ENCODE results near the gene CCDC192. TPM values are rescaled to one million over a fixed set of nuclear protein-coding genes. Genes with fewer than 3 reads are reported as not detected.

Gene CCDC192
- total RNA-seq, 1 donor from 2014 or later = not detected

DNA sequence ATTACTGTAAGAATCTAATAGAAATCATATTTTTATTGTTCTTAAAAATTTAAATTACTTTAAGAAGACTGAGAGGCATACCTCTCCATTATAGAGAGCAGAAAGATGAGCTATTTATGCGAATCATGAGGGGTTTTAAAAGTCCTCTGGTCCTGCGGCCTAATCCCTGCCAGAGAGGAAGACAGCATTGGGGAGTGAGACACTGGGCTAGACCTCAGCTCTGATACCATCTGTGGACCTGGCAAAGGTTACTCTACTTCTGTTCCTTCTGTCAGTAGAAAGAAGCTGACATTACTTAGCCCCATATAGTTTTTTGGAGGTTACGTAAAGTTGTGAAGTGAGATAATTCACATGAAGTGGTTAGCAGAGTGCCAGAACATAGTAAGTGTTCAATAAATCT is 103.6 kb downstream of the CCDC192 start:
- Mint-ChIP-seq H3K36me3 (ENCODE audit: low read depth) (no peaks in the 10 kb centered on the region), H3K27me3 (ENCODE audit: low read depth) (peaks cover 9% of the 10 kb centered on the region), H3K4me1 (ENCODE audit: low read depth) (peaks cover 4% of the 10 kb centered on the region), H3K27ac (no peak overlapping the region), H3K4me3 (ENCODE audit: low read depth) (no peak overlapping the region), H3K9me3 (no peaks in the 10 kb centered on the region)
- intact Hi-C loops (cut with micrococcal nuclease) = no loop called here
- DNase-seq (ENCODE audit: low spot score) = no peak

DNA sequence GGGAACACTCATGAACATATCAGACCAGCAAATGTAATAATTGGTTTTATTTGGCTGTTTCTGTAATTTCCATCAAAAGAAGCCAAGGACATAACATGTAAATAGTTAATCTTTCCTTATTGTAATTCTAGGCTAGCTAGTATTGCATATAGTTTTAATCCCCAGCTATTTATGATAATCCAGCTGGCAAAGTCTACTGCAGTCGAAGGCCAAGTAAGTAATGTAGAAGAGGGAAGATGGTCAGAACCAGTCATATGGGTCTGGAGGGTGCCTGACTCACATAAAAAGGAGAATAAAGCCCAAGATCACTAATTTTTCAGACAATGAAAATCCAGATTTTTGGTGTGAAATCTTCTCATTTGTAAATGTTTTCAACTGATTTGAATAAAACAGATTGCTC is 106.3 kb downstream of the CCDC192 start:
- Mint-ChIP-seq H3K4me1 (ENCODE audit: low read depth) (peaks cover 4% of the 10 kb centered on the region), H3K36me3 (ENCODE audit: low read depth) (no peaks in the 10 kb centered on the region), H3K27ac (no peak overlapping the region), H3K9me3 (no peaks in the 10 kb centered on the region), H3K27me3 (ENCODE audit: low read depth) (peaks cover 11% of the 10 kb centered on the region), H3K4me3 (ENCODE audit: low read depth) (no peak overlapping the region)
- no peak for DNase-seq (ENCODE audit: low spot score)
- intact Hi-C loops (cut with micrococcal nuclease) = no loop called here

DNA sequence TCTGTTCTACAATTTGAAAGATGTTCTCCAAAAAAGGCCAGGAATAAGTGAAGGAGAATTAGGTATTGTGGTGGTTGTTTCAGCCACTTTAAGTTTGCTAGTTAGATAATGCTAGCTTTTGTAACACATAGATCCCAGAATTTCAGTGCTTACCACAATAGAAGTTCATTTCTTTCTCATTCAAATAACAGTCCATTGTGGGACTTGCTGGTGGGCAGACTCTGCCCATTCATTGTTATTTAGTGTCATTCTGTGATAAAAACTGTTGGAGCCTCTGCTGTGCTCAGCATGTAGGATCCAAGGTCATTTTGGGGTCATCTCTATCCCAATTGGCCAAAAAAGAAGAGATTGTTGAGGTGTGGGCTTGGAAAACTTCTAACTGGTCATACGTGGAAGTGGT is 106.8 kb downstream of the CCDC192 start:
- Mint-ChIP-seq H3K9me3 (no peaks in the 10 kb centered on the region), H3K4me3 (ENCODE audit: low read depth) (no peak overlapping the region), H3K27ac (no peak overlapping the region), H3K27me3 (ENCODE audit: low read depth) (peaks cover 13% of the 10 kb centered on the region), H3K36me3 (ENCODE audit: low read depth) (no peaks in the 10 kb centered on the region), H3K4me1 (ENCODE audit: low read depth) (peaks cover 4% of the 10 kb centered on the region)
- no peak for DNase-seq (ENCODE audit: low spot score)
- intact Hi-C loops (cut with micrococcal nuclease) = no loop called here

DNA sequence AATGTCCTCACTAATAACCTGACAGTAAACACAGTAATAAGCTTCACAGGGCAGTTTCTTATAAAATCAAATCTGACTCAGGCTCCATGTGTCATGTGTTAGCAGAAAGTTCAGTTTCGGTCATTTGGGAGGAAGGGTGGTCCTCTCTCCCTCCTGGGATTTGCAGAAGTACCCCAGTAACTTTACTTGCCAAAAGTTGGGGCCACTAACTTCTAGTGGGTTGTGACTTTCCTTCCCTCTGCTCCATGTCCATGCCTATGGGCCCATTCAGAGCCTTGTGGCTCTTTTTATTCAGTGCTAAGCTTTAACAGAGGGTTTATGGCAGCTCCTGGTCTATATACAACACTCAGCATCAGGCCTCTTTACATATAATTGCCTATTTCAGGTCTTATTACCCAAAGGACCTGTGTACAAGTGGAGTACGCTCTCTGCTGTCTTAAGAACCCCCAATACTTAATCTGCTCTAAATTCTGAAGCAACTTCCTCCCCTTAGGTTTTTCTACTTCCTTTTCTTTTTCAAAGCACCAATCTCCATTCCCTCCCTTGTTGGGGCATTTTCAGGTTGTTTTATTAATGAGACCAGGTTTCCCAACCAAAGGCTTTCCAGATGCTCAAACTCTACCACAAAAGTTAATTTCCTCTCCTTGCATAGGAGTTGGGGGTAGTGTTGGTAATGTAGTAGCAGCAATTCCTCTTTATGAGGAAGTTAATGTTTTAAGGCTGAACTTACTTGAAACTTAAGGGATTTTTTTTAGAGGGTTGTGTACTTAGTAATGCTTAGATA is 107.7 kb downstream of the CCDC192 start:
- Mint-ChIP-seq H3K4me3 (ENCODE audit: low read depth) (no peak overlapping the region), H3K4me1 (ENCODE audit: low read depth) (no peaks in the 10 kb centered on the region), H3K9me3 (no peaks in the 10 kb centered on the region), H3K36me3 (ENCODE audit: low read depth) (no peaks in the 10 kb centered on the region), H3K27ac (no peak overlapping the region), H3K27me3 (ENCODE audit: low read depth) (peaks cover 16% of the 10 kb centered on the region)
- intact Hi-C loops (cut with micrococcal nuclease) = no loop called here
- DNase-seq (ENCODE audit: low spot score) = no peak

DNA sequence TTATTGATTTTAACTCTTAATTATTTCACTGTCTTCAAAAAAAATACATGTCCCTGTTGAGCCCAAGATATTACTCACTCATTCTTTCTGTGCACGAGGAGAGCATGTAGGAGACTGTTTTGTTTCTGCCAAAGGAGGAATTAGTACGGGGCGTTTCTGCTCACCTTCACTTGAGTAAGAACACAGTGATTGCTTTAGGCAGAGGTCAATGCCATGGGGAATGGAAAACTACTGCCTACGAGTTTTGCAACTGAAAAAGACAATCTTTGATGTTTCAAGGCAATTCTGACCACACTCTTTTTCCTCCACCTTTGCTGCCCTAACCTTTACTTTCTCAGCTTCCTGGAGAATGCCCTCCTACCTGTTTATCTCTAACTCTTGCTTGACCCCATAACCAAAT is 109.4 kb downstream of the CCDC192 start:
- Mint-ChIP-seq H3K27me3 (ENCODE audit: low read depth) (peaks cover 19% of the 10 kb centered on the region), H3K36me3 (ENCODE audit: low read depth) (no peaks in the 10 kb centered on the region), H3K27ac (no peak overlapping the region), H3K4me3 (ENCODE audit: low read depth) (no peak overlapping the region), H3K9me3 (no peaks in the 10 kb centered on the region), H3K4me1 (ENCODE audit: low read depth) (no peaks in the 10 kb centered on the region)
- no peak for DNase-seq (ENCODE audit: low spot score)
- intact Hi-C loops (cut with micrococcal nuclease) = no loop called here

DNA sequence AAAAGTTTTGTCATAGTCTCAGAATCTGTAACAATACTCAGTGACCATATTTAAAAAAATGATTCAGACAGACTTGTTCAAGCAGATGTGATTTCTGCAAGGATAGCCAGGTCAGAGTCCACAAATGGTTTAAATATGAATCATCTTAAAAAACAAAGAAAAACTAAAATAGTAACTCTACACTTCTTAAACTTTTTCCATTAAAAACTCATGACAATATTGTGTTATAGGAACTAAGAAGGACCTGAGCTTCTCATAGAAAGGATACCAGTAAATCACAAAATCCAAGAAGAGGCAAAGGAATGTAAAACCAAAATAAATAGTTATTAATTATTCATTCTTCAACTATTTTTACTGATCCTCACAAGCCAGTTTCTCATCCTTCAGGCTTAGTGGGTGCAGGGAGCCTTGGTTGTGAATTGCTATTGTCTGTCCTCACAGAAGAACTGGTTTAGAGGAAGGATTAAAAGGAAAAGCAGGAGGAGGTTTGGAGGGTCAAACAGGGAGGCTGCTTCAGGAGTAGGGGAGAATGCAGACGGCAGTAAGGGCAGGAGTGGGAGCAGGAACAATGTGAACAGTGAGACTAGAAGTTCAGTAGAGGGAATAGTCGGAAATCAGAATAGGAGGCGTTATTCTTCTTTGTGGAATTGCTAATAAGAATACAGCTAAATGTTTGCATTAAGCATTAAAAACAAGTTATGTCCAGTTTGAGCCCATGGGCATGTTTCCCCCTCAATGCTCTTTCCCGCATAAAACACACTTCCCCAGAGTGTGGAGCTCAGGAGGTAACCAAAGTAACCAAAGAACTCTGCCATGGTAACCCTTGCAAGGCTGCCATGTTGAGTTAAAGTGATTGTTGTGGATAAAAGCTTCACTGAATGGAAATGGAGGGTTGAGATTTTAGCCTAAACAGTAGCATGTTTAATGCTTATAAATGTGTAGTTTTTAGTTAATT is 110.7 kb downstream of the CCDC192 start:
- Mint-ChIP-seq H3K27me3 (ENCODE audit: low read depth) (peaks cover 16% of the 10 kb centered on the region), H3K4me3 (ENCODE audit: low read depth) (no peak overlapping the region), H3K27ac (no peak overlapping the region), H3K36me3 (ENCODE audit: low read depth) (no peaks in the 10 kb centered on the region), H3K4me1 (ENCODE audit: low read depth) (no peaks in the 10 kb centered on the region), H3K9me3 (no peaks in the 10 kb centered on the region)
- DNase-seq (ENCODE audit: low spot score) = no peak
- intact Hi-C loops (cut with micrococcal nuclease) = no loop called here

DNA sequence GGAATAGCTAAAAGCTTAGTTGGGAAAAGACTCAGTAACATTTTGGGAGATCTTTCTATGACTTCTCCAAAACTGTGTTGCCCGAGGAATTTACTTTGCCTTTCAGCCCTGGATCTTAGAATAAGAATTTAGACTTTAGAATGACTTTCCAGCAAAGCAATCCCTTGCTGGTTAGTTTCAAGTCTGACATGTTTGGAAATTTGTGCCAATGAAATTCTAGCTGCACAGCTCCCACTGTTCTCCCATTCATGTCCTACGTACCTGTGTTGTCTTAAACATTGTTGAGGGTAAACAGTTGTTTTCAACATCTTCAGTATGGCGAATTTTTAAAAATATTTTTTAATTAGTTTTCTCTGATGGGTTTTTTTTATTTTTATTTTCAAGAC is 111.4 kb downstream of the CCDC192 start:
- intact Hi-C loops (cut with micrococcal nuclease) = no loop called here
- no peak for DNase-seq (ENCODE audit: low spot score)
- Mint-ChIP-seq H3K27me3 (ENCODE audit: low read depth) (peaks cover 16% of the 10 kb centered on the region), H3K4me3 (ENCODE audit: low read depth) (no peak overlapping the region), H3K4me1 (ENCODE audit: low read depth) (no peaks in the 10 kb centered on the region), H3K27ac (no peak overlapping the region), H3K9me3 (no peaks in the 10 kb centered on the region), H3K36me3 (ENCODE audit: low read depth) (no peaks in the 10 kb centered on the region)

DNA sequence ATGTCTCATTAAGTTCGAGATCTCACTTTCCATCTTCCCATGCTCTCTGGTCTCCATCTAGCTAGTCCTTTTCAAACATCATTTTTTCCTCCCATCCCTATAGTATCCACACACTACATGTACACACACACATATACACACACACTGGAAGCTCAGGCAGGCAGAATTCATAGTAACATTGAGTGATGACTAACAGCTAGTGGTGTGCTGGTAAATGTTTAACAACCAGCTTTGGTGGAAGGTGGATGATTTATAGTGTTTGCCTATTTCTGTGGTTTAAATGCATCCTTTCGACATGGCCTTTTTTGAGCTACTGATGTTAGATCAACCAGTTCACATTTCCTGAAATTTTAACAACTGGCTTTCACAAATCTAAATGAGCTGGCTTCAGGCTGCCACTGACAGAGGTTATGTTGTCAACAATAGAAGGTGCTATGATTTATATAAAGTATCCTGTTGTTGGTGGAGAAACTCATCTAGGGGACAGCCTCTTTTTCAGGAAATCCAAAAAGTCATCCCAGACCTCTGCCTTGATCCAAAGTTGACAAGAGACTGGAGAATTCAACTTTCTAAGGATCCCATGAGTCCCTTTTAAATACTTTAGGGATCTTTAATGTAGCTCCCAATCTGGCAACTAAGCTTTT is 117.8 kb downstream of the CCDC192 start:
- no peak for DNase-seq (ENCODE audit: low spot score)
- Mint-ChIP-seq H3K36me3 (ENCODE audit: low read depth) (no peaks in the 10 kb centered on the region), H3K27ac (no peak overlapping the region), H3K9me3 (no peaks in the 10 kb centered on the region), H3K4me3 (ENCODE audit: low read depth) (no peak overlapping the region), H3K4me1 (ENCODE audit: low read depth) (peaks cover 5% of the 10 kb centered on the region), H3K27me3 (ENCODE audit: low read depth) (peaks cover 5% of the 10 kb centered on the region)
- intact Hi-C loops (cut with micrococcal nuclease) = loop anchor here (5.0 kb wide), 1 partner anchor 34 kb away; no protein-coding TSS in a partner anchor

DNA sequence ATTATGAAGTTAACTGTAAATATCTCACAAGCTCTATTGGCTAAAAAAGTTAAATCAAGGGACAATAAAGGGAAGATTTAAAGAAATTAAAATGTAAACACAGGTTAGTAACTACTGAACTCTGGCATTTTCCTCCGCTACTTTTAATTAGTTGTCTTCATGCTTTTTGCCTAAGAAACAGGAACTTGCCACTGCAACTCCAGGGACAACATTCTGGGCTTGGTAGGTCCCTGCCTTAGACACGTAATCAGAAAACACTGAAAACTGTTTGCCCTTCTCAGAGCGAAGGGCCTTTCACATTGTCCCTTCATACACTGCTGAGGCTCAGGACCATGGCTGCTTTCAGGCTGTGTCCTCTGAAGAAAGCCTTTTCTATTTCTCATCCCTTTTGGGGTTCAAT is 118.7 kb downstream of the CCDC192 start:
- no peak overlapping the region for H3K27ac Mint-ChIP-seq
- DNase-seq (ENCODE audit: low spot score) = no peak
- no peak overlapping the region for H3K4me3 Mint-ChIP-seq (ENCODE audit: low read depth)
- intact Hi-C loops (cut with micrococcal nuclease) = loop anchor here (5.0 kb wide), 1 partner anchor 35 kb away; no protein-coding TSS in a partner anchor
- H3K4me1 Mint-ChIP-seq (ENCODE audit: low read depth) = peaks cover 5% of the 10 kb centered on the region
- peaks cover 5% of the 10 kb centered on the region for H3K27me3 Mint-ChIP-seq (ENCODE audit: low read depth)
- no peaks in the 10 kb centered on the region for H3K9me3 Mint-ChIP-seq
- no peaks in the 10 kb centered on the region for H3K36me3 Mint-ChIP-seq (ENCODE audit: low read depth)

DNA sequence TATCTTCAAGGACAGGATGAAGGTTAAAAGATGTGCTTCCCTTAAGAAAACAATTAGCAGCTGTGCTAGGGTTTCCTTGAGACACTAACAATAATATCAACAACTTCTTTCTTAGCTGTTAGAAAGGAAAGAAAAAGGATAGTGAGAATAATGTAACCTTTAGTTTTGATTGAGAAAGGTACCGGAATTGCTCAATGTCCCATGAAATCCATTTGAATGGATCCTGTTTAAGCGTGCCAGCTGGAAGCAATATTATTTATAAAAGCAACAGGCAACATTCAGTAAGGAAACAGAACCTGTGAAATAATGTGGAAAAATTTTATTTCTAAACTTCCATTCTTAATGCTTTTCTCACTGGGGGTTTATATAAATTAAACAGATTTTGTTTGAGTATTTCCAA is 120.9 kb downstream of the CCDC192 start:
- H3K4me3 Mint-ChIP-seq (ENCODE audit: low read depth) = no peak overlapping the region
- peaks cover 5% of the 10 kb centered on the region for H3K4me1 Mint-ChIP-seq (ENCODE audit: low read depth)
- H3K27me3 Mint-ChIP-seq (ENCODE audit: low read depth) = peaks cover 13% of the 10 kb centered on the region
- DNase-seq (ENCODE audit: low spot score) = no peak
- H3K9me3 Mint-ChIP-seq = no peaks in the 10 kb centered on the region
- intact Hi-C loops (cut with micrococcal nuclease) = loop anchor here (5.0 kb wide), 1 partner anchor 37 kb away; no protein-coding TSS in a partner anchor
- H3K36me3 Mint-ChIP-seq (ENCODE audit: low read depth) = no peaks in the 10 kb centered on the region
- H3K27ac Mint-ChIP-seq = no peak overlapping the region

DNA sequence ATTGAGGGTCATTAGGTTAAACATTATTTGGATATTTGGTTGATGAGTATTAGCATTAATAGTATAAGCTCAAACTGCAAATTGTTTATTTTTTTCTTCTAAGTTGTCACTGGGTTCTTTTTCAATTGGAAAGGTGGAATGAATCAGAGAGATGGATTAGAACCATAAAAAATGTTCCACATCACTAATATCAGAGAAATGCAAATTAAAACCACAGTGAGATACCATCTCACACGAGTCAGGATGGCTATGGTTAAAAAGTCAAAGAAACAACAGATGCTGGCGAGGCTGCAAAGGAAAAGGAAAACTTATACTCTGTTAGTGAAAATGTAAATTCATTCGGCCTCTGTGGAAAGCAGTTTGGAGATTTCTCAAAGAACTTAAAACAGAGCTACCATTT is 122.8 kb downstream of the CCDC192 start:
- no peak for DNase-seq (ENCODE audit: low spot score)
- peaks cover 3% of the 10 kb centered on the region for H3K4me1 Mint-ChIP-seq (ENCODE audit: low read depth)
- H3K36me3 Mint-ChIP-seq (ENCODE audit: low read depth) = no peaks in the 10 kb centered on the region
- peaks cover 20% of the 10 kb centered on the region for H3K27me3 Mint-ChIP-seq (ENCODE audit: low read depth)
- H3K27ac Mint-ChIP-seq = no peak overlapping the region
- intact Hi-C loops (cut with micrococcal nuclease) = no loop called here
- H3K9me3 Mint-ChIP-seq = no peaks in the 10 kb centered on the region
- no peak overlapping the region for H3K4me3 Mint-ChIP-seq (ENCODE audit: low read depth)

DNA sequence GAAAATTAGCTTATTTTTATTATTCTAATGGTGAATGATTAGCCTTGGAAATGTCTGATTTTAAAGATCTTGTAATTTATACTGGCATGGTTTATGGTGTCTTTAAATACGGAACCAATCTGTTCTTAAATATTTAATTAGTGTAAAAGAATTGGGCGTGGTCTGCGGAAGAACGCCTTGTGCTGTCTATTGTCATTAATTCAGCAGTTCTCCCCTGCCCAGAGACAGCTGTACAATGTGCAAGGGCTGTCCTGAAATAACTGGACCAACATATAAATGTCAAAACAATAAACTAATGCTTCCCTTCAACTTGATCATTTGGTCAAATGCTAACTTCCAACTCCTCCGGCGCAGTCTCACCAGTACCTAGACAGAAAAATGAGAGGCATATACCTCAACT is 124.3 kb downstream of the CCDC192 start:
- intact Hi-C loops (cut with micrococcal nuclease) = no loop called here

More for the DNA sequence above, 124.3 kb downstream of the CCDC192 start:
- Mint-ChIP-seq H3K9me3 (no peaks in the 10 kb centered on the region), H3K4me1 (ENCODE audit: low read depth) (peaks cover 3% of the 10 kb centered on the region), H3K36me3 (ENCODE audit: low read depth) (no peaks in the 10 kb centered on the region), H3K27ac (no peak overlapping the region), H3K27me3 (ENCODE audit: low read depth) (peaks cover 26% of the 10 kb centered on the region), H3K4me3 (ENCODE audit: low read depth) (no peak overlapping the region)
- DNase-seq (ENCODE audit: low spot score) = no peak
